ENCODE measurements around the gene ACTL7B. TPM values are rescaled to one million over a fixed set of nuclear protein-coding genes. Genes with fewer than 3 reads are reported as not detected.
"Not testable (repeated sequence)": the region's sequence is repeated elsewhere in the genome, so short reads cannot be mapped to it uniquely, and the experiment has no call there.

ACTL7B gene
- total and polyA plus RNA-seq, 10 of the 15 experiments (the other 5 are each of a cell fraction or from before 2014, with no cell fraction given), result not detected

DNA sequence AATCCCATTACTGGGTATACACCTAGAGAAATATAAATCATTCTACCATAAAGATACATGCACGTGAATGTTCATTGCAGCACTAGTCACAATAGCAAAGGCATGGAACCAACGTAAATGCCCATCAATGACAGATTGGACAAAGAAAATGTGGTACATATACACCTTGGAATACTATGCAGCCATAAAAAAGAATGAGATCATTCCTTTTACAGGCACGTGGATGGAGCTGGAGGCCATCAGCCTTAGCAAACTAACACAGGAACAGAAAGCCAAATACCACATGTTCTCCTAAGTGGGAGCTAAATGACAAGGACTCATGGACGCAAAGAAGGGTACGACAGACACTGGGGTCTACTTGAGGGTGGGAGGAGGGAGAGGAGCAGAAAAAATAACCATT is 16.2 kb downstream of the ACTL7B start:
- 45% methylated on average over 5 of the region's 5 CpGs for WGBS (ENCODE audit: insufficient coverage, insufficient replicate concordance, low lambda C conversion rate, missing lambda C conversion rate)

DNA sequence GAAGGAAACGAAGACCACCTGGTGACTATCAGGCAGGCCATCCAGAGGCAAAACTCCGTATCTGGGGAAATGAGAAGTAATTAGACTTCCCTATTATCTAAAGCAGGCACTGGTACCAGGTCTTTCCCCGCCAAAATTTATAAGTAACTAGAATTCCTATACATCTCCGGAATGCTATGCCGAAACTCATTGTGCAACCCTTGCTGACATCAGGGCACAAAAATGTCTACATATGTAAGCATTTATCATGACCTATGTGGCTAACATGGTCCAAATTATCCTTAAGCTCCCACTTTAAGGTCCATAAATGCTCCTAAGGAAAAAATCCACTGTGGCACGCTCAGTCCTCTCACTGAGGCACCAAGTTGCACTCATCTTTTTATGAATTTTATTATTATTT is 17.8 kb downstream of the ACTL7B start:
- no peaks in the 10 kb centered on the region for H3K9me3 ChIP-seq (replicated peaks; ENCODE audit: control insufficient read depth, insufficient read depth, low read length)
- WGBS (ENCODE audit: insufficient coverage, insufficient replicate concordance, low lambda C conversion rate, missing lambda C conversion rate), result 66% methylated on average over 6 of the region's 6 CpGs
- H3K4me1 ChIP-seq (ENCODE audit: control insufficient read depth, insufficient read depth, low read length), result no peaks in the 10 kb centered on the region
- no peak for FAIRE-seq
- BruUV-seq (replicated peaks), result no TSS peak
- H3K4me2 ChIP-seq (ENCODE audit: control insufficient read depth, insufficient read depth), result no peak overlapping the region
- ChIA-PET RAD21 (ENCODE audit: unreplicated experiment) (no interaction called here), POLR2A (no interaction called here), CTCF (no interaction called here), SMC1A (ENCODE audit: uncharacterized antibody, unreplicated experiment) (no interaction called here)
- peaks cover 0 to 3% of the 10 kb centered on the region in 2 experiments; a peak in 1 of 4 replicates for H3K27me3 ChIP-seq (replicated peaks in 1 of 2; ENCODE audit: control insufficient read depth in 2 of 2, insufficient read depth in 2 of 2, low read length in 1 of 2)
- in situ Hi-C loops (cut with MboI), result no loop called here
- no peak overlapping the region for H3K9ac ChIP-seq (ENCODE audit: control insufficient read depth, insufficient read depth, low read length)
- no peak for DNase-seq (ENCODE audit: low read depth, low spot score)
- no peaks in the 10 kb centered on the region for H4K20me1 ChIP-seq (ENCODE audit: control insufficient read depth, insufficient read depth)
- no peak for ATAC-seq
- no peaks in the 10 kb centered on the region for H3K36me3 ChIP-seq (ENCODE audit: control insufficient read depth in 2 of 2, insufficient read depth in 2 of 2, low read length in 1 of 2)
- no peak overlapping the region for H3K4me3 ChIP-seq
- H2AFZ ChIP-seq (ENCODE audit: control insufficient read depth, low read depth, low read length), result no peak overlapping the region
- no peaks in the 10 kb centered on the region for H3K79me2 ChIP-seq (ENCODE audit: control insufficient read depth, insufficient read depth, low read length)
- no peak overlapping the region for H3K27ac ChIP-seq (ENCODE audit: control insufficient read depth, insufficient read depth)
- intact Hi-C loops (cut with micrococcal nuclease; ENCODE audit: unreplicated experiment), result no loop called here
- no peak for TF ChIP-seq ZBED1 (IDR thresholded peaks at IDR 0.05; ENCODE audit: borderline replicate concordance)
- TF ChIP-seq POLR2AphosphoS5 (IDR thresholded peaks at IDR 0.05; ENCODE audit: low read length), result no peak
- TF ChIP-seq LARP7 (IDR thresholded peaks at IDR 0.05), result no peak
- TF ChIP-seq TAF1 (IDR thresholded peaks at IDR 0.05; ENCODE audit: borderline replicate concordance, low read depth, low read length), result no peak
- no peak for TF ChIP-seq NFIC (IDR thresholded peaks at IDR 0.05; ENCODE audit: low read depth, low read length)
- no peak for TF ChIP-seq NRF1 (conservative IDR thresholded peaks at IDR 0.05; ENCODE audit: low read depth, low read length)
- TF ChIP-seq, protein P1, sequence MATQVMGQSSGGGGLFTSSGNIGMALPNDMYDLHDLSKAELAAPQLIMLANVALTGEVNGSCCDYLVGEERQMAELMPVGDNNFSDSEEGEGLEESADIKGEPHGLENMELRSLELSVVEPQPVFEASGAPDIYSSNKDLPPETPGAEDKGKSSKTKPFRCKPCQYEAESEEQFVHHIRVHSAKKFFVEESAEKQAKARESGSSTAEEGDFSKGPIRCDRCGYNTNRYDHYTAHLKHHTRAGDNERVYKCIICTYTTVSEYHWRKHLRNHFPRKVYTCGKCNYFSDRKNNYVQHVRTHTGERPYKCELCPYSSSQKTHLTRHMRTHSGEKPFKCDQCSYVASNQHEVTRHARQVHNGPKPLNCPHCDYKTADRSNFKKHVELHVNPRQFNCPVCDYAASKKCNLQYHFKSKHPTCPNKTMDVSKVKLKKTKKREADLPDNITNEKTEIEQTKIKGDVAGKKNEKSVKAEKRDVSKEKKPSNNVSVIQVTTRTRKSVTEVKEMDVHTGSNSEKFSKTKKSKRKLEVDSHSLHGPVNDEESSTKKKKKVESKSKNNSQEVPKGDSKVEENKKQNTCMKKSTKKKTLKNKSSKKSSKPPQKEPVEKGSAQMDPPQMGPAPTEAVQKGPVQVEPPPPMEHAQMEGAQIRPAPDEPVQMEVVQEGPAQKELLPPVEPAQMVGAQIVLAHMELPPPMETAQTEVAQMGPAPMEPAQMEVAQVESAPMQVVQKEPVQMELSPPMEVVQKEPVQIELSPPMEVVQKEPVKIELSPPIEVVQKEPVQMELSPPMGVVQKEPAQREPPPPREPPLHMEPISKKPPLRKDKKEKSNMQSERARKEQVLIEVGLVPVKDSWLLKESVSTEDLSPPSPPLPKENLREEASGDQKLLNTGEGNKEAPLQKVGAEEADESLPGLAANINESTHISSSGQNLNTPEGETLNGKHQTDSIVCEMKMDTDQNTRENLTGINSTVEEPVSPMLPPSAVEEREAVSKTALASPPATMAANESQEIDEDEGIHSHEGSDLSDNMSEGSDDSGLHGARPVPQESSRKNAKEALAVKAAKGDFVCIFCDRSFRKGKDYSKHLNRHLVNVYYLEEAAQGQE (IDR thresholded peaks at IDR 0.05; ENCODE audit: low read depth, low read length), result no peak
- TF ChIP-seq, protein P2, sequence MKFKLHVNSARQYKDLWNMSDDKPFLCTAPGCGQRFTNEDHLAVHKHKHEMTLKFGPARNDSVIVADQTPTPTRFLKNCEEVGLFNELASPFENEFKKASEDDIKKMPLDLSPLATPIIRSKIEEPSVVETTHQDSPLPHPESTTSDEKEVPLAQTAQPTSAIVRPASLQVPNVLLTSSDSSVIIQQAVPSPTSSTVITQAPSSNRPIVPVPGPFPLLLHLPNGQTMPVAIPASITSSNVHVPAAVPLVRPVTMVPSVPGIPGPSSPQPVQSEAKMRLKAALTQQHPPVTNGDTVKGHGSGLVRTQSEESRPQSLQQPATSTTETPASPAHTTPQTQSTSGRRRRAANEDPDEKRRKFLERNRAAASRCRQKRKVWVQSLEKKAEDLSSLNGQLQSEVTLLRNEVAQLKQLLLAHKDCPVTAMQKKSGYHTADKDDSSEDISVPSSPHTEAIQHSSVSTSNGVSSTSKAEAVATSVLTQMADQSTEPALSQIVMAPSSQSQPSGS (IDR thresholded peaks at IDR 0.05; ENCODE audit: low read length), result no peak
- TF ChIP-seq YBX1 (IDR thresholded peaks at IDR 0.05), result no peak
- TF ChIP-seq TBL1XR1 (IDR thresholded peaks at IDR 0.05; ENCODE audit: low read depth, low read length), result no peak
- no peak for TF ChIP-seq SREBF2 (IDR thresholded peaks at IDR 0.05; ENCODE audit: low read length)
- TF ChIP-seq, protein P3, sequence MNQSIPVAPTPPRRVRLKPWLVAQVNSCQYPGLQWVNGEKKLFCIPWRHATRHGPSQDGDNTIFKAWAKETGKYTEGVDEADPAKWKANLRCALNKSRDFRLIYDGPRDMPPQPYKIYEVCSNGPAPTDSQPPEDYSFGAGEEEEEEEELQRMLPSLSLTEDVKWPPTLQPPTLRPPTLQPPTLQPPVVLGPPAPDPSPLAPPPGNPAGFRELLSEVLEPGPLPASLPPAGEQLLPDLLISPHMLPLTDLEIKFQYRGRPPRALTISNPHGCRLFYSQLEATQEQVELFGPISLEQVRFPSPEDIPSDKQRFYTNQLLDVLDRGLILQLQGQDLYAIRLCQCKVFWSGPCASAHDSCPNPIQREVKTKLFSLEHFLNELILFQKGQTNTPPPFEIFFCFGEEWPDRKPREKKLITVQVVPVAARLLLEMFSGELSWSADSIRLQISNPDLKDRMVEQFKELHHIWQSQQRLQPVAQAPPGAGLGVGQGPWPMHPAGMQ (IDR thresholded peaks at IDR 0.05; ENCODE audit: borderline replicate concordance), result no peak
- no peak for TF ChIP-seq POU2F2 (IDR thresholded peaks at IDR 0.05; ENCODE audit: borderline replicate concordance, low read depth, low read length)

More for the DNA sequence above, 16.2 kb downstream of the ACTL7B start:
- H3K79me2 ChIP-seq (ENCODE audit: control insufficient read depth, insufficient read depth, low read length); in situ Hi-C loops (cut with MboI); H3K9me3 ChIP-seq (replicated peaks; ENCODE audit: control insufficient read depth, insufficient read depth, low read length); H4K20me1 ChIP-seq (ENCODE audit: control insufficient read depth, insufficient read depth); DNase-seq (ENCODE audit: low read depth, low spot score); H3K4me1 ChIP-seq (ENCODE audit: control insufficient read depth, insufficient read depth, low read length); RAD21 ChIA-PET (ENCODE audit: unreplicated experiment); H3K4me3 ChIP-seq; H3K4me2 ChIP-seq (ENCODE audit: control insufficient read depth, insufficient read depth); H3K27me3 ChIP-seq (replicated peaks in 1 of 2; ENCODE audit: control insufficient read depth in 2 of 2, insufficient read depth in 2 of 2, low read length in 1 of 2); H2AFZ ChIP-seq (ENCODE audit: control insufficient read depth, low read depth, low read length); POLR2A ChIA-PET; SMC1A ChIA-PET (ENCODE audit: uncharacterized antibody, unreplicated experiment); FAIRE-seq; BruUV-seq (replicated peaks); intact Hi-C loops (cut with micrococcal nuclease; ENCODE audit: unreplicated experiment); ATAC-seq; H3K27ac ChIP-seq (ENCODE audit: control insufficient read depth, insufficient read depth); H3K36me3 ChIP-seq (ENCODE audit: control insufficient read depth in 2 of 2, insufficient read depth in 2 of 2, low read length in 1 of 2); H3K9ac ChIP-seq (ENCODE audit: control insufficient read depth, insufficient read depth, low read length): not testable (repeated sequence)
- CTCF ChIA-PET, result interaction anchor here (0.6 kb wide), 1 partner anchor 1466 kb away, joined by 3 read pairs; no protein-coding TSS in a partner anchor
